Neural cell (in vitro differentiated cells): Measurements from ENCODE around the gene STRN. TPM values are rescaled to one million over a fixed set of nuclear protein-coding genes. Genes with fewer than 3 reads are reported as not detected.
A peak's percentile ranks its signal among the peaks of the same experiment; 100 is the strongest.

Experiments
- H2AFZ ChIP-seq: fragments of 200-600, 300-800 bp; sonication (generic), shearing (Covaris generic); 2 replicates; pipeline ENCODE4 v1.6.0; 2014; ENCODE audit warnings: low read depth, mild to moderate bottlenecking, antibody characterized with exemption, low read length, moderate library complexity
- H3F3A ChIP-seq: fragments of 200-600 bp; shearing (Covaris generic); 2 replicates; pipeline ENCODE4 v1.6.1; 2016; ENCODE audit warnings: mild to moderate bottlenecking, moderate library complexity, mixed read lengths, antibody characterized with exemption, low read length; ENCODE audit not compliant: insufficient read depth, poor library complexity, severe bottlenecking
- H3K27ac ChIP-seq: fragments of 200-600, 300-800 bp; sonication (generic), shearing (Covaris generic); 2 replicates; pipeline ENCODE4 v1.5.1; 2014; ENCODE audit warnings: mild to moderate bottlenecking, low read length, moderate library complexity
- H3K27me3 ChIP-seq: fragments of 300-800, 200-600 bp; sonication (generic), shearing (Covaris generic); 2 replicates; pipeline ENCODE4 v1.6.0; 2014; ENCODE audit warnings: mild to moderate bottlenecking, low read depth, low read length, moderate library complexity; ENCODE audit not compliant: insufficient read depth
- H3K36me3 ChIP-seq: fragments of 300-800, 200-600 bp; sonication (generic), shearing (Covaris generic); 2 replicates; pipeline ENCODE4 v1.5.1; 2014; ENCODE audit warnings: mild to moderate bottlenecking, antibody characterized with exemption, low read length, moderate library complexity; ENCODE audit not compliant: insufficient read depth
- H3K4me2 ChIP-seq: fragments of 300-800, 200-600 bp; sonication (generic), shearing (Covaris generic); 2 replicates; pipeline ENCODE4 v1.6.0; 2014; ENCODE audit warnings: mild to moderate bottlenecking, low read length
- H3K4me3 ChIP-seq: fragments of 300-800, 200-600 bp; sonication (generic), shearing (Covaris generic); 2 replicates; pipeline ENCODE4 v1.5.1; 2014; ENCODE audit warnings: mild to moderate bottlenecking, low read length, moderate library complexity
- H3K79me2 ChIP-seq: fragments of 200-600 bp; shearing (Covaris generic); replicated peaks from 2 replicates; pipeline ENCODE4 v1.6.0; 2014; ENCODE audit warnings: mild to moderate bottlenecking, low read length, moderate library complexity; ENCODE audit not compliant: insufficient read depth
- H3K9ac ChIP-seq: fragments of 300-800, 200-600 bp; sonication (generic), shearing (Covaris generic); 2 replicates; pipeline ENCODE4 v1.6.1; 2016; ENCODE audit warnings: mild to moderate bottlenecking, low read length, mixed read lengths
- H3K9me2 ChIP-seq: fragments of 200-600 bp; shearing (Covaris generic); 2 replicates; pipeline ENCODE4 v1.6.1; 2016; ENCODE audit warnings: mild to moderate bottlenecking, low read length, mixed read lengths; ENCODE audit not compliant: insufficient read depth
- H3K9me3 ChIP-seq: fragments of 200-600, 300-800 bp; sonication (generic), shearing (Covaris generic); 2 replicates; pipeline ENCODE4 v1.6.1; 2016; ENCODE audit warnings: mild to moderate bottlenecking, mixed run types, low read length, moderate library complexity, mixed read lengths
- H4K20me1 ChIP-seq: fragments of 200-600 bp; shearing (Covaris generic); 2 replicates; pipeline ENCODE4 v1.6.1; 2016; ENCODE audit warnings: mild to moderate bottlenecking, mixed run types; ENCODE audit not compliant: insufficient read depth
- EP300 ChIP-seq: fragments of 450-650 bp; conservative IDR thresholded peaks from 2 replicates; pipeline ENCODE4 v1.6.1; 2014; ENCODE audit warnings: antibody characterized with exemption, mild to moderate bottlenecking, moderate library complexity; ENCODE audit not compliant: poor library complexity, severe bottlenecking
- EZH2 ChIP-seq: fragments of 200-600, 300-800 bp; shearing (Covaris generic), sonication (generic); IDR thresholded peaks from 2 replicates; pipeline ENCODE4 v1.6.1; 2014; ENCODE audit warnings: antibody characterized with exemption, low read length, borderline replicate concordance, mild to moderate bottlenecking; ENCODE audit not compliant: insufficient read depth, poor library complexity, severe bottlenecking
- MXI1 ChIP-seq: fragments of 450-650 bp; conservative IDR thresholded peaks from 2 replicates; pipeline ENCODE4 v1.6.1; 2014; ENCODE audit warnings: antibody characterized with exemption, mild to moderate bottlenecking; ENCODE audit not compliant: poor library complexity, severe bottlenecking
- POLR2AphosphoS5 ChIP-seq: IDR thresholded peaks from 2 replicates; pipeline ENCODE4 v1.6.1; 2012
- RAD21 ChIP-seq: fragments of 450-650 bp; conservative IDR thresholded peaks from 2 replicates; pipeline ENCODE4 v1.6.1; 2014; ENCODE audit warnings: antibody characterized with exemption, mild to moderate bottlenecking, moderate library complexity
- SMC3 ChIP-seq: fragments of 450-650 bp; conservative IDR thresholded peaks from 2 replicates; pipeline ENCODE4 v1.6.1; 2014; ENCODE audit warnings: antibody characterized with exemption, mild to moderate bottlenecking, moderate library complexity; ENCODE audit not compliant: poor library complexity
- TAF1 ChIP-seq: IDR thresholded peaks from 2 replicates; pipeline ENCODE4 v1.6.1; 2012; ENCODE audit warnings: low read depth
- polyA minus RNA-seq: library from RNA; depleted of rRNA, polyadenylated mRNA; stranded (reverse); fragments of >200 nt; gene quantifications from 2 replicates; pipeline ENCODE4 v1.2.3, GENCODE V29; 2014
- polyA plus RNA-seq: library from polyadenylated mRNA; depleted of rRNA; stranded (reverse); fragments of >200 nt; gene quantifications from 2 replicates; pipeline ENCODE4 v1.2.3, GENCODE V29; 2014
- TF ChIP-seq, protein P1 (sequence below): IDR thresholded peaks from 2 replicates; pipeline ENCODE4 v1.6.1; 2012; ENCODE audit warnings: borderline replicate concordance
- TF ChIP-seq, protein P2 (sequence below): fragments of 450-650 bp; IDR thresholded peaks from 2 replicates; pipeline ENCODE4 v1.5.1; 2014; ENCODE audit warnings: antibody characterized with exemption, mild to moderate bottlenecking, moderate library complexity; ENCODE audit not compliant: poor library complexity, severe bottlenecking

STRN gene, protein sequence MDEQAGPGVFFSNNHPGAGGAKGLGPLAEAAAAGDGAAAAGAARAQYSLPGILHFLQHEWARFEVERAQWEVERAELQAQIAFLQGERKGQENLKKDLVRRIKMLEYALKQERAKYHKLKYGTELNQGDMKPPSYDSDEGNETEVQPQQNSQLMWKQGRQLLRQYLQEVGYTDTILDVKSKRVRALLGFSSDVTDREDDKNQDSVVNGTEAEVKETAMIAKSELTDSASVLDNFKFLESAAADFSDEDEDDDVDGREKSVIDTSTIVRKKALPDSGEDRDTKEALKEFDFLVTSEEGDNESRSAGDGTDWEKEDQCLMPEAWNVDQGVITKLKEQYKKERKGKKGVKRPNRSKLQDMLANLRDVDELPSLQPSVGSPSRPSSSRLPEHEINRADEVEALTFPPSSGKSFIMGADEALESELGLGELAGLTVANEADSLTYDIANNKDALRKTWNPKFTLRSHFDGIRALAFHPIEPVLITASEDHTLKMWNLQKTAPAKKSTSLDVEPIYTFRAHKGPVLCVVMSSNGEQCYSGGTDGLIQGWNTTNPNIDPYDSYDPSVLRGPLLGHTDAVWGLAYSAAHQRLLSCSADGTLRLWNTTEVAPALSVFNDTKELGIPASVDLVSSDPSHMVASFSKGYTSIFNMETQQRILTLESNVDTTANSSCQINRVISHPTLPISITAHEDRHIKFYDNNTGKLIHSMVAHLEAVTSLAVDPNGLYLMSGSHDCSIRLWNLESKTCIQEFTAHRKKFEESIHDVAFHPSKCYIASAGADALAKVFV
- polyA plus RNA-seq = 9.9 and 10.6 TPM in 2 replicates
- 30.4 and 32.5 TPM in 2 replicates for polyA minus RNA-seq

DNA sequence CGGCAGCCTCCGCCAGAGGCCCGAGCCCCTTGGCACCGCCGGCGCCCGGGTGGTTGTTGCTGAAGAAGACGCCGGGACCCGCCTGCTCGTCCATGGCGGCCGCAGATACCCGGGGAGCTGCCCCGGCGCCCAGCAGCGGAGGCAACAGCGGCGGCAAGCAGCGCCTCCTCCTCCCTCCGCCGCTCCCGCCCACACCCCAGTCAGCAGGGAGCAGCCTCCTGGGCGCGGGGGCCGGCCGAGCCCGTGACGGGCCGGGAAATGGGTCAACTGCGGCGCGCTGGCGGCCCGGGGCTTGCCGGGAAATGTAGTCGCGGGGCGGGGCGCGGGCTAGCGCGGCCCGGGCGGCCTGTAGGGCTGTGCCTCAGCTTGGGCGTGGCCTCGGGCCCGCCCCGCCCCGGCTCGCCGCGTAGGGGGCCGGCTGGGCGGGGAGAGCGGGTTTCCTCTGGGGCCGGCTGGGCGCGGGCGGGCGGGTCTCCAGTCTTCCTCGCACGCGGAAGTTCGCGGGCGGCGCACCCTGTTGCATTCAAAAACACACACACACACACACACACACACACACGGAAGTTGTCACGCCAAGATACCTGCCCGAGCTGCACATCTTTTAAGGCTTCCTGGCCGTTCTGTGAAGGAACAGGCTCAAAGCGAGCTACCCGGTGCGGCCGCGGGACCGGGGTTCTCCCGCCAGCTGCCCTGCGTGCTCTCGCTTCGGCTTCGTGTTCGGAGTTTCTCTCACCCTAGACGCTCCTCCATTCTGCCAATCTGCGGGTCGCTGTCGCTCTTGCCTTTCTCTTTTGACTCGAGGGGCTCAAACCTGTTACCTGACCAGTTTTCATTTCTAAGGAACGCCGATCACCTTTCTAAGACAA lies at the start of gene STRN:
Gene STRN, minus strand, starts transcription at position 167 of the 866 bp plus-strand sequence. Its CDS starts 73 bp downstream, at position 94.
- Histone ChIP-seq H3K9me3 (no peaks in the 10 kb centered on the region), H3K4me3 (peak within 1 kb of the TSS; percentile 76), H3K27me3 (peaks cover 5% of the 10 kb centered on the region), H3K9me2 (no peaks in the 10 kb centered on the region), H3K9ac (peak within 1 kb of the TSS; percentile 77), H3K27ac (no peak within 1 kb of the TSS), H3K36me3 (no peaks in the 10 kb centered on the region), H3K4me2 (peak within 1 kb of the TSS; percentile 74), H4K20me1 (no peaks in the 10 kb centered on the region), H3K79me2 (peaks cover 27% of the 10 kb centered on the region), H2AFZ (peak within 1 kb of the TSS; percentile 57), H3F3A (no peaks in the 10 kb centered on the region)
- TF ChIP-seq, protein P1, sequence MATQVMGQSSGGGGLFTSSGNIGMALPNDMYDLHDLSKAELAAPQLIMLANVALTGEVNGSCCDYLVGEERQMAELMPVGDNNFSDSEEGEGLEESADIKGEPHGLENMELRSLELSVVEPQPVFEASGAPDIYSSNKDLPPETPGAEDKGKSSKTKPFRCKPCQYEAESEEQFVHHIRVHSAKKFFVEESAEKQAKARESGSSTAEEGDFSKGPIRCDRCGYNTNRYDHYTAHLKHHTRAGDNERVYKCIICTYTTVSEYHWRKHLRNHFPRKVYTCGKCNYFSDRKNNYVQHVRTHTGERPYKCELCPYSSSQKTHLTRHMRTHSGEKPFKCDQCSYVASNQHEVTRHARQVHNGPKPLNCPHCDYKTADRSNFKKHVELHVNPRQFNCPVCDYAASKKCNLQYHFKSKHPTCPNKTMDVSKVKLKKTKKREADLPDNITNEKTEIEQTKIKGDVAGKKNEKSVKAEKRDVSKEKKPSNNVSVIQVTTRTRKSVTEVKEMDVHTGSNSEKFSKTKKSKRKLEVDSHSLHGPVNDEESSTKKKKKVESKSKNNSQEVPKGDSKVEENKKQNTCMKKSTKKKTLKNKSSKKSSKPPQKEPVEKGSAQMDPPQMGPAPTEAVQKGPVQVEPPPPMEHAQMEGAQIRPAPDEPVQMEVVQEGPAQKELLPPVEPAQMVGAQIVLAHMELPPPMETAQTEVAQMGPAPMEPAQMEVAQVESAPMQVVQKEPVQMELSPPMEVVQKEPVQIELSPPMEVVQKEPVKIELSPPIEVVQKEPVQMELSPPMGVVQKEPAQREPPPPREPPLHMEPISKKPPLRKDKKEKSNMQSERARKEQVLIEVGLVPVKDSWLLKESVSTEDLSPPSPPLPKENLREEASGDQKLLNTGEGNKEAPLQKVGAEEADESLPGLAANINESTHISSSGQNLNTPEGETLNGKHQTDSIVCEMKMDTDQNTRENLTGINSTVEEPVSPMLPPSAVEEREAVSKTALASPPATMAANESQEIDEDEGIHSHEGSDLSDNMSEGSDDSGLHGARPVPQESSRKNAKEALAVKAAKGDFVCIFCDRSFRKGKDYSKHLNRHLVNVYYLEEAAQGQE = no peak
- TF ChIP-seq SMC3 (peak; percentile 15), POLR2AphosphoS5 (peak; percentile 77), EZH2 (no peak), TAF1 (no peak), RAD21 (no peak), EP300 (peak; percentile 40), MXI1 (peak; percentile 80)
- TF ChIP-seq, protein P2, sequence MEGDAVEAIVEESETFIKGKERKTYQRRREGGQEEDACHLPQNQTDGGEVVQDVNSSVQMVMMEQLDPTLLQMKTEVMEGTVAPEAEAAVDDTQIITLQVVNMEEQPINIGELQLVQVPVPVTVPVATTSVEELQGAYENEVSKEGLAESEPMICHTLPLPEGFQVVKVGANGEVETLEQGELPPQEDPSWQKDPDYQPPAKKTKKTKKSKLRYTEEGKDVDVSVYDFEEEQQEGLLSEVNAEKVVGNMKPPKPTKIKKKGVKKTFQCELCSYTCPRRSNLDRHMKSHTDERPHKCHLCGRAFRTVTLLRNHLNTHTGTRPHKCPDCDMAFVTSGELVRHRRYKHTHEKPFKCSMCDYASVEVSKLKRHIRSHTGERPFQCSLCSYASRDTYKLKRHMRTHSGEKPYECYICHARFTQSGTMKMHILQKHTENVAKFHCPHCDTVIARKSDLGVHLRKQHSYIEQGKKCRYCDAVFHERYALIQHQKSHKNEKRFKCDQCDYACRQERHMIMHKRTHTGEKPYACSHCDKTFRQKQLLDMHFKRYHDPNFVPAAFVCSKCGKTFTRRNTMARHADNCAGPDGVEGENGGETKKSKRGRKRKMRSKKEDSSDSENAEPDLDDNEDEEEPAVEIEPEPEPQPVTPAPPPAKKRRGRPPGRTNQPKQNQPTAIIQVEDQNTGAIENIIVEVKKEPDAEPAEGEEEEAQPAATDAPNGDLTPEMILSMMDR = no peak

DNA sequence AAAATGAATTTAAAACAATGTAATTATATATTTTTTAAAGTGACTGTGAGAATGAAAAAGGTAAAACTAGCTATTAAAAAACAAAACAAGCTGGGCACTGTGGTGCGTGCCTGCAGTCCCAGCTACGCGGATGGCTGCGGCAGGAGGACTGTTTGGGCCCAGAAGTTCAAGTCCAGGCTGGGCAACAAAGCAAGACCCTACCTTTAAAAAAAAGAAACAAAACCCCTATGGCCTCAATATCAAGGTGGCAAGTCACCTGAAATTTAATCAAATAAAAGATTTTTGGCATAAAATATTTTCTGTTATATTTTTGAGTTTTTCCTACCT lies 46.9 kb upstream of the STRN start:
- Histone ChIP-seq H3K27me3 (no peaks in the 10 kb centered on the region), H3K4me3 (no peak overlapping the region), H4K20me1 (no peaks in the 10 kb centered on the region), H3K4me2 (no peak overlapping the region), H3K9me2 (no peaks in the 10 kb centered on the region), H3K79me2 (no peaks in the 10 kb centered on the region), H3K9ac (no peak overlapping the region), H2AFZ (no peak overlapping the region), H3K27ac (no peak overlapping the region), H3K36me3 (no peaks in the 10 kb centered on the region), H3K9me3 (no peaks in the 10 kb centered on the region), H3F3A (no peaks in the 10 kb centered on the region)
- TF ChIP-seq, protein P1 = no peak
- TF ChIP-seq SMC3 = no peak
- TF ChIP-seq, protein P2 = no peak
